Peyer's patch (tissue), 4 donors: ENCODE data around the gene OSGEPL1. TPM values are rescaled to one million over a fixed set of nuclear protein-coding genes. Genes with fewer than 3 reads are reported as not detected.

Experiments
- DNase-seq, 3 donors: peaks; one replicate each; pipeline ENCODE4 v3.0.0-alpha.2; 2017 to 2019
- H3K27ac ChIP-seq, 4 donors: fragments of 200-600 bp; sonication (generic); one replicate each; pipeline ENCODE4 v1.5.1; 2016 to 2019
- H3K27me3 ChIP-seq, 2 donors: fragments of 200-600 bp; sonication (generic); one replicate each; pipeline ENCODE4 v1.5.1; 2019
- H3K36me3 ChIP-seq, 3 donors: fragments of 200-600 bp; sonication (generic); one replicate each; pipeline ENCODE4 v1.5.1; 2016 to 2019
- H3K4me1 ChIP-seq, 4 donors: fragments of 200-600 bp; sonication (generic); one replicate each; pipeline ENCODE4 v1.5.1; 2016 to 2019
- H3K4me3 ChIP-seq, 4 donors: fragments of 200-600 bp; sonication (generic); 1 replicate in 3 of 4; 2 replicates in 1 of 4; pipeline ENCODE4 v1.5.1; 2016 to 2019; ENCODE audit warnings: mild to moderate bottlenecking in 1 of 4
- H3K9me3 ChIP-seq, 4 donors: fragments of 200-600 bp; sonication (generic); one replicate each; pipeline ENCODE4 v1.5.1; 2016 to 2019; ENCODE audit warnings: mild to moderate bottlenecking in 1 of 4
- POLR2A ChIP-seq, 2 donors: fragments of 450-650 bp; IDR thresholded peaks; one replicate each; pipeline ENCODE4 v1.5.1; 2017; ENCODE audit warnings: antibody characterized with exemption in 2 of 2, mild to moderate bottlenecking in 2 of 2, moderate library complexity in 2 of 2
- total RNA-seq, 4 donors: library from RNA; depleted of rRNA; stranded (reverse); fragments of >200 nt; gene quantifications; one replicate each; pipeline ENCODE4 v1.1.0, GENCODE V29; 2016
- TF ChIP-seq, protein P1 (sequence below), 6 experiments: fragments of 450-650 bp in 4 of 6; fragments of 200-600 bp in 2 of 6; sonication (generic) in 1 of 6; IDR thresholded peaks; one replicate each; pipeline ENCODE4 v1.5.1; 2017 to 2019; ENCODE audit warnings: antibody characterized with exemption in 6 of 6, mild to moderate bottlenecking in 3 of 6, moderate library complexity in 1 of 6

The OSGEPL1 gene
- total RNA-seq, 4 donors from 2014 or later = 3.0 to 9.9 (median 4.3) TPM

DNA sequence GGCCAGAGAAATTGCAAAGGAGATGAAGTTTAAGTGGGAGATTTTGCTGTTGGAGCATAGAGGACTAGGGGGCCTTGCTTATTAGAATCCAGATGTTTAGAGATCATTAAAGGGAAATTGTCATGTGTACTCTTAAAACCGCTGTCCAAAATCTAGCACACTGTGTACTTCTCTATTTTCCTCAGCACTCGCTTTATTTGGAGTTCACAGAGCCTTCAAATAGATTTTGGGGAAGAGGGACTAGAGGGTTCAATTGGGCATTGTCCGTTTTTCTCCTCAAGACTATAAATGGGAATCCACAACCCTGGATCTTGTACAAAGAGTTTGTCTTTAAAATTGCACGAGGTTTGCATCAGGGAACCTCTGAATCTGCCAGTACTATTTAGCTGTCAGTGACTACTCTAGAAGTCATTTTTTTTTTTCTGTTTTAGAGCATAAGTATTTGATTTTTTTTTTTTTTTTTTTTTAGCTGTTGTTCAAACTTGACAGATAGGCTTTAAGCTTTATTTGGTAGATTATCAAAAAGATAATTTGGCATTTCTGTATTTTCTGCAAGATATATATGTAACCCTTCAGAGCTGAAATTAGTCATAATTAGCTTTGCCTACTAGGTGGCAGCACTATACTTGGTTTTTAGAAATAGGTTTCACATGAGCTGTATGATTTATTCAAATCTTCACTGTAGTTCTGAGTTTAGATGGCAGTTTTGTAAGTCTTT is 35.9 kb upstream of the OSGEPL1 start:
- Histone ChIP-seq H3K27ac (no peak overlapping the region), H3K4me3 (no peak overlapping the region), H3K27me3 (no peaks in the 10 kb centered on the region), H3K9me3 (no peaks in the 10 kb centered on the region), H3K36me3 (peaks cover 0 to 25% (median 0%) of the 10 kb centered on the region in 3 donors), H3K4me1 (no peaks in the 10 kb centered on the region)
- no peak for TF ChIP-seq POLR2A (IDR thresholded peaks at IDR 0.05)
- TF ChIP-seq, protein P1, sequence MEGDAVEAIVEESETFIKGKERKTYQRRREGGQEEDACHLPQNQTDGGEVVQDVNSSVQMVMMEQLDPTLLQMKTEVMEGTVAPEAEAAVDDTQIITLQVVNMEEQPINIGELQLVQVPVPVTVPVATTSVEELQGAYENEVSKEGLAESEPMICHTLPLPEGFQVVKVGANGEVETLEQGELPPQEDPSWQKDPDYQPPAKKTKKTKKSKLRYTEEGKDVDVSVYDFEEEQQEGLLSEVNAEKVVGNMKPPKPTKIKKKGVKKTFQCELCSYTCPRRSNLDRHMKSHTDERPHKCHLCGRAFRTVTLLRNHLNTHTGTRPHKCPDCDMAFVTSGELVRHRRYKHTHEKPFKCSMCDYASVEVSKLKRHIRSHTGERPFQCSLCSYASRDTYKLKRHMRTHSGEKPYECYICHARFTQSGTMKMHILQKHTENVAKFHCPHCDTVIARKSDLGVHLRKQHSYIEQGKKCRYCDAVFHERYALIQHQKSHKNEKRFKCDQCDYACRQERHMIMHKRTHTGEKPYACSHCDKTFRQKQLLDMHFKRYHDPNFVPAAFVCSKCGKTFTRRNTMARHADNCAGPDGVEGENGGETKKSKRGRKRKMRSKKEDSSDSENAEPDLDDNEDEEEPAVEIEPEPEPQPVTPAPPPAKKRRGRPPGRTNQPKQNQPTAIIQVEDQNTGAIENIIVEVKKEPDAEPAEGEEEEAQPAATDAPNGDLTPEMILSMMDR (IDR thresholded peaks at IDR 0.05) = peak in 3 of 6 experiments; percentile 27 to 44 (median 42)
- no peak for DNase-seq

DNA sequence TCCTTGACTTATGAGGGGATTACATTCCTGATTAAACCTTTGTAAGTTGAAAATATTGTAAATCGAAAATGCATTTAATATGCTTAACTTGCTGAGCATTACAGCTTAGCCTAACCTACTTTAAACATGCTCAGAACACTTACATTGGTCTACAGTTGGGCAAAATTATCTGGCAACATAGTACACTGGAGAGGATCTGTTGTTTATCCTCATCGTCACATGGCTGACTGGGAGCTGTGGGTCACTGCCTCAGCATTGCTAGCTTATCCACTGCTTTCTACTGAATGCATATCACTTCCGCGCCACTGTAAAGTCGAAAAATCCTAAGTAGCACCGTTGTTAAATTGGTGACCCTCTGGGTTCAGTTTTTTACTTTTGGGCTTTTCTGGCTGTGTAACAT is 35.3 kb upstream of the OSGEPL1 start:
- H3K36me3 ChIP-seq = peaks cover 0 to 25% (median 0%) of the 10 kb centered on the region in 3 donors
- peak overlapping the region in 1 of 4 donors; percentile 32 for H3K27ac ChIP-seq
- H3K9me3 ChIP-seq = no peaks in the 10 kb centered on the region
- H3K4me1 ChIP-seq = no peaks in the 10 kb centered on the region
- H3K4me3 ChIP-seq = no peak overlapping the region
- H3K27me3 ChIP-seq = no peaks in the 10 kb centered on the region
- TF ChIP-seq, protein P1 (IDR thresholded peaks at IDR 0.05) = no peak
- TF ChIP-seq POLR2A (IDR thresholded peaks at IDR 0.05) = no peak
- DNase-seq = no peak

DNA sequence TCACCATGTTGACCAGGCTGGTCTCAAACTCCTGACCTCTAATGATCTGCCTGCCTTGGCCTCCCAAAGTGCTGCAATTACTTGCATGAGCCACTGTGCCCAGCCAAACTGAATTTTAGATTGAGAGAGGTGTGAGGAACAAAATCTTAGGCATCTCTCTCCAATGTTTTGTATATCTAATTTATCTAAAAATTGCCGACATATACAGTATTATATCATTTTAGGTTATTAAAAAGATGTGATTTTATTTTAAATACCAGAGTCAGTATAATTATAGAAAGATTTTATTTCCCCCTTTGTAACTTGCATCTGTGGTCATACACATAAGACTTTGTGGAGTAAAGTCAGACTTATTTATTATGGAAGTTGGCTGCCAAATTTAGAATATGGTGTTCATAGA is 31.7 kb upstream of the OSGEPL1 start:
- Histone ChIP-seq H3K27ac (no peak overlapping the region), H3K4me3 (no peak overlapping the region), H3K27me3 (no peaks in the 10 kb centered on the region), H3K9me3 (no peaks in the 10 kb centered on the region), H3K36me3 (peaks cover 0 to 28% (median 0%) of the 10 kb centered on the region in 3 donors), H3K4me1 (no peaks in the 10 kb centered on the region)
- DNase-seq = no peak
- no peak for TF ChIP-seq POLR2A (IDR thresholded peaks at IDR 0.05)
- TF ChIP-seq, protein P1 (IDR thresholded peaks at IDR 0.05) = no peak

- no peaks in the 10 kb centered on the region for H3K9me3 ChIP-seq
- no peak for DNase-seq
- no peak overlapping the region for H3K27ac ChIP-seq
- TF ChIP-seq, protein P1 (IDR thresholded peaks at IDR 0.05) = no peak
- TF ChIP-seq POLR2A (IDR thresholded peaks at IDR 0.05) = no peak
- H3K27me3 ChIP-seq = no peaks in the 10 kb centered on the region
- no peaks in the 10 kb centered on the region for H3K4me1 ChIP-seq
- peaks cover 0 to 27% (median 0%) of the 10 kb centered on the region in 3 donors for H3K36me3 ChIP-seq
- peak overlapping the region in 1 of 4 donors; percentile 4 for H3K4me3 ChIP-seq
Measured at GRCh38 chr2:189791338-189792042, 28.9 kb upstream of the OSGEPL1 start.

- Histone ChIP-seq H3K27me3 (no peaks in the 10 kb centered on the region), H3K9me3 (no peaks in the 10 kb centered on the region), H3K4me1 (peaks cover 0 to 15% (median 2%) of the 10 kb centered on the region in 4 donors), H3K27ac (peak within 1 kb of the TSS; percentile 90 to 97 (median 94)), H3K4me3 (peak within 1 kb of the TSS; percentile 63 to 86 (median 74)), H3K36me3 (peaks cover 0 to 20% (median 0%) of the 10 kb centered on the region in 3 donors)
- peak; percentile 93 to 95 for TF ChIP-seq POLR2A (IDR thresholded peaks at IDR 0.05)
- TF ChIP-seq, protein P1 (IDR thresholded peaks at IDR 0.05) = peak in 1 of 6 experiments; percentile 2
- DNase-seq = peak; percentile 92 to 97 (median 97)
Measured at GRCh38 chr2:189783927-189784867, 21.6 kb upstream of the OSGEPL1 start, which contains the start of the genes ORMDL1 and PMS1. Gene ORMDL1, minus strand, starts transcription at chr2:189784339. Its CDS starts 1,744 bp downstream, at chr2:189782595. Gene PMS1, plus strand, starts transcription at chr2:189784450. Its CDS starts 7,360 bp downstream, at chr2:189791810.
